Activated effector memory CD4-positive, alpha-beta T cell treated with Interleukin-2 at 50 U/mL for 16 hours (primary cell): ENCODE data around the gene KLHL29.

Source experiments
- DNase-seq: peaks from one replicate; pipeline ENCODE4 v3.0.0-alpha.2; 2020

KLHL29 gene

GRCh38 chr2:23559561-23560239, 174.7 kb downstream of the KLHL29 start:
- DNase-seq: no peak

- no peak for DNase-seq
These were observed 176.1 kb downstream of the KLHL29 start for GRCh38 chr2:23561088-23561487.

- no peak for DNase-seq
These were observed 176.6 kb downstream of the KLHL29 start for GRCh38 chr2:23561544-23561943.

- DNase-seq: no peak
These were observed 177.2 kb downstream of the KLHL29 start for GRCh38 chr2:23562143-23562542.

- DNase-seq: no peak
These were observed 178.2 kb downstream of the KLHL29 start for GRCh38 chr2:23563151-23563550.

GRCh38 chr2:23563673-23564614, 179.0 kb downstream of the KLHL29 start:
- DNase-seq: no peak

- DNase-seq: no peak
These were observed 179.6 kb downstream of the KLHL29 start for GRCh38 chr2:23564615-23564960.

GRCh38 chr2:23565374-23565773, 180.4 kb downstream of the KLHL29 start:
- no peak for DNase-seq

GRCh38 chr2:23565814-23566213, 180.8 kb downstream of the KLHL29 start:
- DNase-seq: no peak

GRCh38 chr2:23566241-23567142, 181.5 kb downstream of the KLHL29 start:
- no peak for DNase-seq

GRCh38 chr2:23567161-23567756, 182.3 kb downstream of the KLHL29 start:
- DNase-seq: no peak

- DNase-seq: no peak
These were observed 183.2 kb downstream of the KLHL29 start for GRCh38 chr2:23568211-23568610.

GRCh38 chr2:23568626-23569190, 183.7 kb downstream of the KLHL29 start:
- no peak for DNase-seq

- no peak for DNase-seq
These were observed 184.9 kb downstream of the KLHL29 start for GRCh38 chr2:23569761-23570365.

- no peak for DNase-seq
These were observed 186.1 kb downstream of the KLHL29 start for GRCh38 chr2:23571085-23571484.

GRCh38 chr2:23571527-23572282, 186.7 kb downstream of the KLHL29 start:
- no peak for DNase-seq

- DNase-seq: no peak
These were observed 190.1 kb downstream of the KLHL29 start for GRCh38 chr2:23574919-23575654.

- no peak for DNase-seq
These were observed 194.1 kb downstream of the KLHL29 start for GRCh38 chr2:23578964-23579671.

GRCh38 chr2:23579674-23580073, 194.7 kb downstream of the KLHL29 start:
- no peak for DNase-seq

GRCh38 chr2:23583467-23583866, 198.5 kb downstream of the KLHL29 start:
- DNase-seq: no peak
